Fibroblast of lung (primary cell): ENCODE data around the gene MBNL3. TPM values are rescaled to one million over a fixed set of nuclear protein-coding genes. Genes with fewer than 3 reads are reported as not detected.

Source experiments
- DNase-seq, 2 donors: peaks; one replicate each; pipeline versions ENCODE4 v3.0.0 to v3.0.0-alpha.2; 2010; ENCODE audit warnings: low read depth in 2 of 2
- H2AFZ ChIP-seq: 2 replicates; pipeline ENCODE4 v1.5.1; 2012; ENCODE audit warnings: low read length, control low read depth, inconsistent platforms
- H3K27ac ChIP-seq: 2 replicates; pipeline ENCODE4 v1.5.1; 2011; ENCODE audit warnings: low read length, control low read depth; ENCODE audit not compliant: insufficient read depth
- H3K27me3 ChIP-seq: 2 replicates; pipeline ENCODE4 v1.5.1; 2011; ENCODE audit warnings: mild to moderate bottlenecking, low read length; ENCODE audit not compliant: control insufficient read depth, insufficient read depth
- H3K36me3 ChIP-seq: 2 replicates; pipeline ENCODE4 v1.5.1; 2011; ENCODE audit warnings: low read length; ENCODE audit not compliant: control insufficient read depth, insufficient read depth
- H3K4me1 ChIP-seq: 2 replicates; pipeline ENCODE4 v1.5.1; 2011; ENCODE audit warnings: low read length; ENCODE audit not compliant: control insufficient read depth, insufficient read depth; ENCODE audit errors: extremely low read depth
- H3K4me2 ChIP-seq: 2 replicates; pipeline ENCODE4 v1.5.1; 2011; ENCODE audit warnings: low read length, control low read depth; ENCODE audit not compliant: insufficient read depth; ENCODE audit errors: extremely low read depth
- H3K4me3 ChIP-seq, 4 experiments: fragments of 200-600 bp in 1 of 4; sonication (generic) in 1 of 4; replicated peaks in 1 of 4; 2 replicates each; pipeline ENCODE4 v1.5.1; 2011 to 2016; ENCODE audit warnings: low read length in 4 of 4, low read depth in 3 of 4, mild to moderate bottlenecking in 3 of 4, control low read depth in 2 of 4, inconsistent platforms in 1 of 4, mixed read lengths in 1 of 4; ENCODE audit not compliant: insufficient read depth in 1 of 4; ENCODE audit errors: control extremely low read depth in 1 of 4
- H3K79me2 ChIP-seq: 2 replicates; pipeline ENCODE4 v1.5.1; 2012; ENCODE audit warnings: mild to moderate bottlenecking, low read length, inconsistent platforms; ENCODE audit not compliant: control insufficient read depth, insufficient read depth
- H3K9ac ChIP-seq: 2 replicates; pipeline ENCODE4 v1.5.1; 2011; ENCODE audit warnings: mild to moderate bottlenecking, low read length, control low read depth; ENCODE audit not compliant: insufficient read depth
- H3K9me3 ChIP-seq: 2 replicates; pipeline ENCODE4 v1.5.1; 2012; ENCODE audit warnings: low read depth, low read length; ENCODE audit not compliant: control insufficient read depth, insufficient read depth
- H4K20me1 ChIP-seq: 2 replicates; pipeline ENCODE4 v1.5.1; 2011; ENCODE audit warnings: low read length; ENCODE audit not compliant: control insufficient read depth, insufficient read depth; ENCODE audit errors: extremely low read depth
- CTCF ChIP-seq, 2 donors: IDR thresholded peaks in 1 of 2; conservative IDR thresholded peaks in 1 of 2; 1 replicate in 1 of 2; 2 replicates in 1 of 2; pipeline ENCODE4 v1.5.1; 2011 to 2012; ENCODE audit warnings: low read length in 2 of 2, control low read depth in 1 of 2, inconsistent platforms in 1 of 2, low read depth in 1 of 2, mild to moderate bottlenecking in 1 of 2
- EZH2 ChIP-seq: IDR thresholded peaks from 2 replicates; pipeline ENCODE4 v1.5.1; 2012; ENCODE audit warnings: low read length, control low read depth, mild to moderate bottlenecking; ENCODE audit errors: missing control alignments
- polyA plus RNA-seq, 2 donors: library from polyadenylated mRNA; depleted of rRNA in 1 of 2; stranded (reverse) in 1 of 2; unstranded in 1 of 2; fragments of >200 nt; gene quantifications; 2 replicates each; pipeline ENCODE4 v1.2.1, GENCODE V29; 2011 to 2012; ENCODE audit warnings: missing spikeins in 1 of 2
- total RNA-seq: library from RNA; depleted of rRNA; stranded (reverse); fragments of >200 nt; gene quantifications from 2 replicates; pipeline ENCODE4 v1.2.1, GENCODE V29; 2014

The MBNL3 gene
- total and polyA plus RNA-seq, 2 donors (not counting 1 experiment from before 2014, with no cell fraction given), result 2.6 to 4.5 TPM

GRCh38 chrX:132382068-132382467, 106.8 kb downstream of the MBNL3 start:
- no peak overlapping the region for H3K4me3 ChIP-seq
- H3K4me1 ChIP-seq, result no peaks in the 10 kb centered on the region
- H4K20me1 ChIP-seq, result no peaks in the 10 kb centered on the region
- no peak for DNase-seq
- H3K27me3 ChIP-seq, result no peaks in the 10 kb centered on the region
- H3K27ac ChIP-seq, result no peak overlapping the region
- no peaks in the 10 kb centered on the region for H3K9me3 ChIP-seq
- TF ChIP-seq CTCF (conservative IDR thresholded peaks at IDR 0.05 in 1 of 2, IDR thresholded peaks at IDR 0.05 in 1 of 2; ENCODE audit: low read depth in 1 of 2, low read length in 2 of 2), result no peak
- no peak for TF ChIP-seq EZH2
- no peaks in the 10 kb centered on the region for H3K36me3 ChIP-seq
- H2AFZ ChIP-seq, result no peak overlapping the region
- H3K4me2 ChIP-seq, result no peak overlapping the region
- H3K79me2 ChIP-seq, result no peaks in the 10 kb centered on the region
- no peak overlapping the region for H3K9ac ChIP-seq

- H3K36me3 ChIP-seq, result no peaks in the 10 kb centered on the region
Observed at GRCh38 chrX:132378281-132378680, 110.6 kb downstream of the MBNL3 start.

GRCh38 chrX:132375941-132376340, 112.9 kb downstream of the MBNL3 start:
- Histone ChIP-seq H3K4me2 (no peak overlapping the region), H3K4me3 (no peak overlapping the region), H3K36me3 (no peaks in the 10 kb centered on the region), H4K20me1 (no peaks in the 10 kb centered on the region), H3K27ac (no peak overlapping the region), H3K79me2 (no peaks in the 10 kb centered on the region), H3K27me3 (no peaks in the 10 kb centered on the region), H3K9ac (no peak overlapping the region), H2AFZ (no peak overlapping the region), H3K9me3 (no peaks in the 10 kb centered on the region), H3K4me1 (no peaks in the 10 kb centered on the region)
- DNase-seq, result peak in 1 of 2 donors; percentile 4
- TF ChIP-seq CTCF (conservative IDR thresholded peaks at IDR 0.05 in 1 of 2, IDR thresholded peaks at IDR 0.05 in 1 of 2; ENCODE audit: low read depth in 1 of 2, low read length in 2 of 2) (peak; percentile 12 to 24), EZH2 (no peak)

More at GRCh38 chrX:132378281-132378680, 110.6 kb downstream of the MBNL3 start:
- no peak overlapping the region for H2AFZ ChIP-seq
- no peak overlapping the region for H3K9ac ChIP-seq
- H3K4me2 ChIP-seq, result no peak overlapping the region
- DNase-seq, result no peak
- no peaks in the 10 kb centered on the region for H4K20me1 ChIP-seq
- no peaks in the 10 kb centered on the region for H3K9me3 ChIP-seq
- H3K27ac ChIP-seq, result no peak overlapping the region
- no peaks in the 10 kb centered on the region for H3K4me1 ChIP-seq
- no peak overlapping the region for H3K4me3 ChIP-seq
- TF ChIP-seq EZH2 (no peak), CTCF (conservative IDR thresholded peaks at IDR 0.05 in 1 of 2, IDR thresholded peaks at IDR 0.05 in 1 of 2; ENCODE audit: low read depth in 1 of 2, low read length in 2 of 2) (no peak)
- no peaks in the 10 kb centered on the region for H3K27me3 ChIP-seq
- no peaks in the 10 kb centered on the region for H3K79me2 ChIP-seq
